ENCODE data around the gene HSFX4.

The HSFX4 gene

DNA sequence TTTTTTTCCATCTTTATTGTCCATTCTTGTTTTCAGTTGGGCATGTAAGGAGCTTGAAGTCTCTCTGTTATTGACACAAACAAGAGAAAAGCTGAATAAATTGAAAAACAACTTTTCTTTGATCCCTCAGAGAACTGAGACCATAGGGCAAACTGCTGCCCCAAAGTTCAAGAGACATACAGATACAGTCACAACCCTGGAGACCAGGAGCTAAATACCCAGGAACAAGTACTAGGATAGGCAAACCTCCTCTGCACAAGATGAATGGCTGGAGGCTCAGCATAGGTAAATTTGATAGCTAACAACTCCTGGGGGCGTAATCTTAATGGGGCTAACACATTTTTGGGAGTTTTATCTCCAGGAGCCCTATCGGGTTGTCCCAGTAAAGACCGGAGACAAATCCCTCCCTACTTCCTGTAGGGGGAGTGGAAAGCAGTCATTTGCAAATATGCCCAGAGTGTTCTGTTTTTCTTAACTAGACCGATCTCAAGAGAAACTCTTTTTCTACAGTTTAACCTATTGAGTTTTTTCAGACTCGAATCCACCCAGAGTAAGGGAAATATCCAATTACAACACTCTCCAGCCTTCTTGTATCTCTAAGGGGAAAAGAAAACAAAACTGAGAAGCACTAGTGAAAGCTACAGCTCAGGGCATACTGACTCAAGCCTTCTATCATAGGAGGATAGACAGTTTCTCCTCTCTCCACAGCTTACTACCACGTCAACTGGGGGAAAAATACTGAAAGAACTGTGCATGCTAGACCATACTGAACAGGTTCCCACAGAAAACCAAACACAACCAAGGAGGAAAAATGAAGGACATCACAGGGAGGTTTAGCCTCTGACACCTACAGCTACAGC lies 25.3 kb upstream of the HSFX4 start:
- Histone ChIP-seq H3K27me3 (ENCODE audit: insufficient read depth, poor library complexity, severe bottlenecking) (no peaks in the 10 kb centered on the region), H3K4me3 (replicated peaks; ENCODE audit: insufficient read depth, low read length) (no peak overlapping the region), H3K27ac (replicated peaks) (no peak overlapping the region)
- no peak for DNase-seq (ENCODE audit: low read depth in 1 of 2, low spot score in 1 of 2)
- TF ChIP-seq, protein P1, sequence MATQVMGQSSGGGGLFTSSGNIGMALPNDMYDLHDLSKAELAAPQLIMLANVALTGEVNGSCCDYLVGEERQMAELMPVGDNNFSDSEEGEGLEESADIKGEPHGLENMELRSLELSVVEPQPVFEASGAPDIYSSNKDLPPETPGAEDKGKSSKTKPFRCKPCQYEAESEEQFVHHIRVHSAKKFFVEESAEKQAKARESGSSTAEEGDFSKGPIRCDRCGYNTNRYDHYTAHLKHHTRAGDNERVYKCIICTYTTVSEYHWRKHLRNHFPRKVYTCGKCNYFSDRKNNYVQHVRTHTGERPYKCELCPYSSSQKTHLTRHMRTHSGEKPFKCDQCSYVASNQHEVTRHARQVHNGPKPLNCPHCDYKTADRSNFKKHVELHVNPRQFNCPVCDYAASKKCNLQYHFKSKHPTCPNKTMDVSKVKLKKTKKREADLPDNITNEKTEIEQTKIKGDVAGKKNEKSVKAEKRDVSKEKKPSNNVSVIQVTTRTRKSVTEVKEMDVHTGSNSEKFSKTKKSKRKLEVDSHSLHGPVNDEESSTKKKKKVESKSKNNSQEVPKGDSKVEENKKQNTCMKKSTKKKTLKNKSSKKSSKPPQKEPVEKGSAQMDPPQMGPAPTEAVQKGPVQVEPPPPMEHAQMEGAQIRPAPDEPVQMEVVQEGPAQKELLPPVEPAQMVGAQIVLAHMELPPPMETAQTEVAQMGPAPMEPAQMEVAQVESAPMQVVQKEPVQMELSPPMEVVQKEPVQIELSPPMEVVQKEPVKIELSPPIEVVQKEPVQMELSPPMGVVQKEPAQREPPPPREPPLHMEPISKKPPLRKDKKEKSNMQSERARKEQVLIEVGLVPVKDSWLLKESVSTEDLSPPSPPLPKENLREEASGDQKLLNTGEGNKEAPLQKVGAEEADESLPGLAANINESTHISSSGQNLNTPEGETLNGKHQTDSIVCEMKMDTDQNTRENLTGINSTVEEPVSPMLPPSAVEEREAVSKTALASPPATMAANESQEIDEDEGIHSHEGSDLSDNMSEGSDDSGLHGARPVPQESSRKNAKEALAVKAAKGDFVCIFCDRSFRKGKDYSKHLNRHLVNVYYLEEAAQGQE (IDR thresholded peaks at IDR 0.05; ENCODE audit: insufficient replicate concordance, low read depth), result no peak
- TF ChIP-seq POLR2AphosphoS5 (IDR thresholded peaks at IDR 0.05; ENCODE audit: low read depth), result no peak
- TF ChIP-seq, protein P2, sequence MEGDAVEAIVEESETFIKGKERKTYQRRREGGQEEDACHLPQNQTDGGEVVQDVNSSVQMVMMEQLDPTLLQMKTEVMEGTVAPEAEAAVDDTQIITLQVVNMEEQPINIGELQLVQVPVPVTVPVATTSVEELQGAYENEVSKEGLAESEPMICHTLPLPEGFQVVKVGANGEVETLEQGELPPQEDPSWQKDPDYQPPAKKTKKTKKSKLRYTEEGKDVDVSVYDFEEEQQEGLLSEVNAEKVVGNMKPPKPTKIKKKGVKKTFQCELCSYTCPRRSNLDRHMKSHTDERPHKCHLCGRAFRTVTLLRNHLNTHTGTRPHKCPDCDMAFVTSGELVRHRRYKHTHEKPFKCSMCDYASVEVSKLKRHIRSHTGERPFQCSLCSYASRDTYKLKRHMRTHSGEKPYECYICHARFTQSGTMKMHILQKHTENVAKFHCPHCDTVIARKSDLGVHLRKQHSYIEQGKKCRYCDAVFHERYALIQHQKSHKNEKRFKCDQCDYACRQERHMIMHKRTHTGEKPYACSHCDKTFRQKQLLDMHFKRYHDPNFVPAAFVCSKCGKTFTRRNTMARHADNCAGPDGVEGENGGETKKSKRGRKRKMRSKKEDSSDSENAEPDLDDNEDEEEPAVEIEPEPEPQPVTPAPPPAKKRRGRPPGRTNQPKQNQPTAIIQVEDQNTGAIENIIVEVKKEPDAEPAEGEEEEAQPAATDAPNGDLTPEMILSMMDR (IDR thresholded peaks at IDR 0.05; ENCODE audit: insufficient read depth, low read length), result no peak
- no peak for TF ChIP-seq SPI1 (IDR thresholded peaks at IDR 0.05; ENCODE audit: borderline replicate concordance, low read depth)
- TF ChIP-seq GABPA (IDR thresholded peaks at IDR 0.05; ENCODE audit: low read depth), result no peak

DNA sequence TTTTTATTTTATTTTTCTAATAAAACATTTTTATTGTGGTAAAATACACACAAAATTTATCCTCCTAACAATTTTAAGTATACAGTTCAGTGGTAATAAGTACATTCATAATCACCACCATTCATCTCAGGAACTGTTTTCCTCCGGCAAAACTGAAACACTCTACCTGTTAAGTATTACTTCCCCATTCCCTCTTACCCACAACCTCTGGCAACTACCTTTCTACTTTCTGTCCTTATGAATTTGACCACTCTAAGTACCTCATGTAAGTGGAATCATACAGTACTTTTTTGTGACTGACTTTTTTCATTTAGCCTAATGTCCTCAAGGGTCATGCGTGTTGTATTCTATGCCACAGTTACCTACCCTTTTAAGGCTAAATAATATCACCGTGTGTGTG lies 21.1 kb upstream of the HSFX4 start:
- H3K27me3 ChIP-seq (ENCODE audit: insufficient read depth, poor library complexity, severe bottlenecking), result no peaks in the 10 kb centered on the region
- H3K4me3 ChIP-seq (replicated peaks; ENCODE audit: insufficient read depth, low read length), result no peak overlapping the region
- TF ChIP-seq, protein P2 (IDR thresholded peaks at IDR 0.05; ENCODE audit: insufficient read depth, low read length), result no peak
- TF ChIP-seq, protein P1 (IDR thresholded peaks at IDR 0.05; ENCODE audit: insufficient replicate concordance, low read depth), result no peak
- TF ChIP-seq GABPA (IDR thresholded peaks at IDR 0.05; ENCODE audit: low read depth) (no peak), POLR2AphosphoS5 (IDR thresholded peaks at IDR 0.05; ENCODE audit: low read depth) (no peak), SPI1 (IDR thresholded peaks at IDR 0.05; ENCODE audit: borderline replicate concordance, low read depth) (no peak)
- no peak overlapping the region for H3K27ac ChIP-seq (replicated peaks)
- no peak for DNase-seq (ENCODE audit: low read depth in 1 of 2, low spot score in 1 of 2)

DNA sequence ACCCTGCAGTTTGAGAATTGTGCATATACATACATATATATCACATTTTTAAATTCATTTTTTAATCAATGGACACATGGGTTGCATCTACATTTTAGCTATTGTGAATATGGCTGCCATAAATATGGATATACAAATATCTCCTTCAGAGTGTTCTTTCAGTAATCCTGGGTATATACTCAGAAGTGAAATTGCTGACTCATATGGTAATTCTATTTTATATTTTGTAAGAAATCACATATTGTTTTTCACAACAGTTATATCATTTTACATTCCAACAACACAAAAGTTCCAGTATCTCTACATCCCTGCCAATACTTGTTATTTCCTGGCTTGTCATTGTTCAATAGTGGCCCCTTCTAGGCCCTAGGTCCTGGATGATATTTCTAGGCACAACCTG lies 20.6 kb upstream of the HSFX4 start:
- TF ChIP-seq, protein P1 (IDR thresholded peaks at IDR 0.05; ENCODE audit: insufficient replicate concordance, low read depth), result no peak
- TF ChIP-seq POLR2AphosphoS5 (IDR thresholded peaks at IDR 0.05; ENCODE audit: low read depth), result no peak
- TF ChIP-seq, protein P2 (IDR thresholded peaks at IDR 0.05; ENCODE audit: insufficient read depth, low read length), result no peak
- TF ChIP-seq SPI1 (IDR thresholded peaks at IDR 0.05; ENCODE audit: borderline replicate concordance, low read depth), result no peak
- no peak for TF ChIP-seq GABPA (IDR thresholded peaks at IDR 0.05; ENCODE audit: low read depth)
- Histone ChIP-seq H3K27me3 (ENCODE audit: insufficient read depth, poor library complexity, severe bottlenecking) (no peaks in the 10 kb centered on the region), H3K4me3 (replicated peaks; ENCODE audit: insufficient read depth, low read length) (no peak overlapping the region), H3K27ac (replicated peaks) (no peak overlapping the region)
- no peak for DNase-seq (ENCODE audit: low read depth in 1 of 2, low spot score in 1 of 2)
